Hepatocyte (in vitro differentiated cells): ENCODE measurements around the gene TROAP. TPM values are rescaled to one million over a fixed set of nuclear protein-coding genes. Genes with fewer than 3 reads are reported as not detected.
"Not testable (repeated sequence)": the region's sequence is repeated elsewhere in the genome, so short reads cannot be mapped to it uniquely, and the experiment has no call there.

Source experiments
- DNase-seq: peaks from one replicate; pipeline ENCODE4 v3.0.0-alpha.2; 2016; ENCODE audit warnings: low spot score
- H2AFZ ChIP-seq: fragments of 200-600 bp; sonication (generic); 2 replicates; pipeline ENCODE4 v1.6.0; 2016; ENCODE audit warnings: antibody characterized with exemption, mild to moderate bottlenecking
- H3K27ac ChIP-seq: fragments of 200-600 bp; sonication (generic); 2 replicates; pipeline ENCODE4 v1.5.1; 2016; ENCODE audit warnings: mild to moderate bottlenecking
- H3K27me3 ChIP-seq: fragments of 200-600 bp; sonication (generic); 2 replicates; pipeline ENCODE4 v1.6.1; 2016
- H3K36me3 ChIP-seq: fragments of 200-600 bp; sonication (generic); replicated peaks from 2 replicates; pipeline ENCODE4 v1.5.1; 2016; ENCODE audit warnings: low read depth; ENCODE audit not compliant: insufficient read depth
- H3K4me1 ChIP-seq: fragments of 200-600 bp; sonication (generic); 2 replicates; pipeline ENCODE4 v1.5.1; 2016; ENCODE audit warnings: mild to moderate bottlenecking, moderate library complexity; ENCODE audit not compliant: insufficient read depth
- H3K4me2 ChIP-seq: fragments of 200-600 bp; sonication (generic); 2 replicates; pipeline ENCODE4 v1.6.0; 2016
- H3K4me3 ChIP-seq: fragments of 200-600 bp; sonication (generic); 2 replicates; pipeline ENCODE4 v1.5.1; 2016; ENCODE audit warnings: mild to moderate bottlenecking
- H3K79me2 ChIP-seq: fragments of 200-600 bp; sonication (generic); 2 replicates; pipeline ENCODE4 v1.6.0; 2017; ENCODE audit warnings: mild to moderate bottlenecking
- H3K9me2 ChIP-seq: fragments of 200-600 bp; sonication (generic); replicated peaks from 2 replicates; pipeline ENCODE4 v1.6.0; 2017; ENCODE audit warnings: mild to moderate bottlenecking; ENCODE audit not compliant: insufficient read depth
- H3K9me3 ChIP-seq: fragments of 200-600 bp; sonication (generic); 2 replicates; pipeline ENCODE4 v1.5.1; 2016; ENCODE audit warnings: low read depth, mild to moderate bottlenecking
- H4K20me1 ChIP-seq: fragments of 200-600 bp; sonication (generic); 2 replicates; pipeline ENCODE4 v1.6.0; 2016; ENCODE audit warnings: mild to moderate bottlenecking; ENCODE audit not compliant: insufficient read depth, poor library complexity, severe bottlenecking
- CTCF ChIP-seq: fragments of 200-600 bp; sonication (generic); IDR thresholded peaks from 2 replicates; pipeline ENCODE4 v1.5.1; 2016; ENCODE audit warnings: antibody characterized with exemption, mild to moderate bottlenecking; ENCODE audit not compliant: poor library complexity
- EZH2 ChIP-seq: fragments of 200-600 bp; sonication (generic); IDR thresholded peaks from 2 replicates; pipeline ENCODE4 v1.6.1; 2016; ENCODE audit warnings: antibody characterized with exemption, mild to moderate bottlenecking, borderline replicate concordance
- EZH2phosphoT487 ChIP-seq: fragments of 200-600 bp; sonication (generic); IDR thresholded peaks from one replicate; pipeline ENCODE4 v1.6.1; 2018; ENCODE audit warnings: antibody characterized with exemption, mild to moderate bottlenecking, low read depth, moderate library complexity; ENCODE audit not compliant: unreplicated experiment, severe bottlenecking
- WGBS: methylation state at CpG from one replicate; pipeline ENCODE4 v1.1.6; 2016; ENCODE audit warnings: low lambda C conversion rate; ENCODE audit errors: missing lambda C conversion rate; 5-methylcytosine and 5-hydroxymethylcytosine counted together
- polyA plus RNA-seq: library from polyadenylated mRNA; unstranded; fragments of >200 nt; fragmentation: Nextera tagmentation; extraction: Ambion mirVana; gene quantifications from 2 replicates; pipeline ENCODE4 v1.2.1, GENCODE V29; 2016
- total RNA-seq: library from RNA; depleted of rRNA; stranded (reverse); fragments of >200 nt; gene quantifications from 2 replicates; pipeline ENCODE4 v1.2.3, GENCODE V29; 2014

The TROAP gene
- total and polyA plus RNA-seq, 2 experiments from 2014 or later: 3.4 to 8.0 TPM

- Histone ChIP-seq H3K4me1 (no peaks in the 10 kb centered on the region), H2AFZ (no peak overlapping the region), H3K27ac (no peak overlapping the region), H3K79me2 (peaks cover 94% of the 10 kb centered on the region), H3K4me2 (no peak overlapping the region), H3K36me3 (no peaks in the 10 kb centered on the region), H4K20me1 (peaks cover 26% of the 10 kb centered on the region), H3K9me3 (no peaks in the 10 kb centered on the region), H3K27me3 (no peaks in the 10 kb centered on the region), H3K4me3 (no peak overlapping the region), H3K9me2 (no peaks in the 10 kb centered on the region)
- no peak for DNase-seq
- TF ChIP-seq EZH2phosphoT487 (no peak), EZH2 (no peak), CTCF (no peak)
- 81% methylated on average over 1 of the region's 1 CpG for WGBS
These were observed 52.4 kb downstream of the TROAP start for GRCh38 chr12:49375406-49375805.

- Histone ChIP-seq H3K9me2 (no peaks in the 10 kb centered on the region), H3K9me3 (no peaks in the 10 kb centered on the region), H3K4me3 (no peak overlapping the region), H2AFZ (no peak overlapping the region), H3K36me3 (no peaks in the 10 kb centered on the region), H3K79me2 (peaks cover 93% of the 10 kb centered on the region), H3K4me2 (no peak overlapping the region), H3K27ac (no peak overlapping the region), H3K27me3 (no peaks in the 10 kb centered on the region), H3K4me1 (no peaks in the 10 kb centered on the region), H4K20me1 (peaks cover 35% of the 10 kb centered on the region)
- DNase-seq: no peak
- 78% methylated on average over 2 of the region's 2 CpGs for WGBS
- TF ChIP-seq CTCF (no peak), EZH2 (no peak), EZH2phosphoT487 (no peak)
These were observed 54.3 kb downstream of the TROAP start for GRCh38 chr12:49377386-49377785.

GRCh38 chr12:49380184-49380583 lies 57.1 kb downstream of the TROAP start:
- H3K27me3 ChIP-seq, H3K4me3 ChIP-seq, H3K4me1 ChIP-seq, H3K9me2 ChIP-seq, H3K36me3 ChIP-seq, H3K4me2 ChIP-seq, H3K9me3 ChIP-seq, H3K27ac ChIP-seq, H2AFZ ChIP-seq, DNase-seq: not testable (repeated sequence)
- H3K79me2 ChIP-seq: peaks cover 94% of the 10 kb centered on the region
- 88% methylated on average over 9 of the region's 9 CpGs for WGBS
- peaks cover 44% of the 10 kb centered on the region for H4K20me1 ChIP-seq

Other genes with a start within 250 kb of the TROAP start
- 0.28 TPM in 1 of 2 replicates, not detected in the other for gene DHH, start 228.5 kb upstream of the TROAP start, total RNA-seq
- gene DHH, start 228.5 kb upstream of the TROAP start, polyA plus RNA-seq: not detected in 2 replicates
- gene LMBR1L, start 212.4 kb upstream of the TROAP start, total RNA-seq: 33.3 and 55.1 TPM in 2 replicates
- gene LMBR1L, start 212.4 kb upstream of the TROAP start, polyA plus RNA-seq: 74.1 and 79.8 TPM in 2 replicates
- gene TUBA1B, start 191.9 kb upstream of the TROAP start, total RNA-seq: 652 and 722 TPM in 2 replicates
- 558 and 608 TPM in 2 replicates for gene TUBA1B, start 191.9 kb upstream of the TROAP start, polyA plus RNA-seq
- 358 and 379 TPM in 2 replicates for gene TUBA1A, start 134.2 kb upstream of the TROAP start, total RNA-seq
- gene TUBA1A, start 134.2 kb upstream of the TROAP start, polyA plus RNA-seq: 333 and 338 TPM in 2 replicates
- gene TUBA1C, start 58.2 kb upstream of the TROAP start, total RNA-seq: 422 and 528 TPM in 2 replicates
- 198 and 252 TPM in 2 replicates for gene TUBA1C, start 58.2 kb upstream of the TROAP start, polyA plus RNA-seq
- gene PRPH, start 28.1 kb upstream of the TROAP start, total RNA-seq: 0.70 and 1.1 TPM in 2 replicates
- gene PRPH, start 28.1 kb upstream of the TROAP start, polyA plus RNA-seq: 1.3 and 1.7 TPM in 2 replicates
- gene C1QL4, start 13.9 kb downstream of the TROAP start, total RNA-seq: not detected in 2 replicates
- not detected in 2 replicates for gene C1QL4, start 13.9 kb downstream of the TROAP start, polyA plus RNA-seq
- gene DNAJC22, start 23.6 kb downstream of the TROAP start, total RNA-seq: 28.3 and 30.7 TPM in 2 replicates
- 16.1 and 17.8 TPM in 2 replicates for gene DNAJC22, start 23.6 kb downstream of the TROAP start, polyA plus RNA-seq
- gene SPATS2, start 44.2 kb downstream of the TROAP start, total RNA-seq: 24.9 and 26.5 TPM in 2 replicates
- 36.8 and 39.8 TPM in 2 replicates for gene SPATS2, start 44.2 kb downstream of the TROAP start, polyA plus RNA-seq
- 0.30 and 1.0 TPM in 2 replicates for gene KCNH3, start 215.8 kb downstream of the TROAP start, total RNA-seq
- 0.43 and 1.1 TPM in 2 replicates for gene KCNH3, start 215.8 kb downstream of the TROAP start, polyA plus RNA-seq
- 51.1 and 51.4 TPM in 2 replicates for gene MCRS1, start 244.9 kb downstream of the TROAP start, total RNA-seq
- gene MCRS1, start 244.9 kb downstream of the TROAP start, polyA plus RNA-seq: 57.7 and 58.2 TPM in 2 replicates